Natural killer cell (primary cell): ENCODE results near the gene FGA. TPM values are rescaled to one million over a fixed set of nuclear protein-coding genes. Genes with fewer than 3 reads are reported as not detected.

Experiments used
- ATAC-seq, 3 donors: fragments of 150-1000 bp in 2 of 3; fragments of 200-7000 bp in 1 of 3; cut with Tn5 transposase; 1 replicate in 1 of 3; 2 replicates in 2 of 3; pipeline ENCODE4 v1.10.0; 2021; ENCODE audit warnings: mild to moderate bottlenecking in 2 of 3, moderate library complexity in 2 of 3
- DNase-seq, 2 donors: peaks; one replicate each; pipeline versions ENCODE4 v3.0.0 to v3.0.0-alpha.2; 2013 to 2021; ENCODE audit warnings: mixed read lengths in 1 of 2
- H3K27ac ChIP-seq: one replicate; pipeline ENCODE4 v1.5.1; 2013; ENCODE audit warnings: mild to moderate bottlenecking, low read length
- H3K27me3 ChIP-seq: one replicate; pipeline ENCODE4 v1.6.1; 2013; ENCODE audit warnings: low read length; ENCODE audit not compliant: control insufficient read depth, insufficient read depth
- H3K36me3 ChIP-seq: one replicate; pipeline ENCODE4 v1.6.1; 2013; ENCODE audit warnings: low read length; ENCODE audit not compliant: control insufficient read depth, insufficient read depth
- H3K4me1 ChIP-seq: one replicate; pipeline ENCODE4 v1.6.1; 2013; ENCODE audit warnings: low read length; ENCODE audit not compliant: control insufficient read depth, insufficient read depth
- H3K4me3 ChIP-seq: one replicate; pipeline ENCODE4 v1.5.1; 2013; ENCODE audit warnings: low read length
- H3K9me3 ChIP-seq: one replicate; pipeline ENCODE4 v1.6.1; 2013; ENCODE audit warnings: low read length; ENCODE audit not compliant: control insufficient read depth, insufficient read depth
- H3K27ac Mint-ChIP-seq, 2 donors: one replicate each; pipeline ENCODE4 v1.8.0; 2022; ENCODE audit warnings: mild to moderate bottlenecking in 2 of 2, mixed read lengths in 2 of 2, moderate library complexity in 1 of 2
- H3K27me3 Mint-ChIP-seq, 2 donors: one replicate each; pipeline ENCODE4 v1.8.0; 2022; ENCODE audit warnings: low read depth in 2 of 2, mixed read lengths in 2 of 2
- H3K36me3 Mint-ChIP-seq: one replicate; pipeline ENCODE4 v1.8.0; 2022; ENCODE audit warnings: mixed read lengths
- H3K4me1 Mint-ChIP-seq, 2 donors: one replicate each; pipeline ENCODE4 v1.8.0; 2022; ENCODE audit warnings: mixed read lengths in 2 of 2
- H3K4me3 Mint-ChIP-seq: one replicate; pipeline ENCODE4 v1.8.0; 2022; ENCODE audit warnings: mild to moderate bottlenecking, moderate library complexity, mixed read lengths
- H3K9me3 Mint-ChIP-seq, 2 donors: one replicate each; pipeline ENCODE4 v1.8.0; 2022; ENCODE audit warnings: mixed read lengths in 2 of 2
- CTCF ChIP-seq: fragments of 200-600 bp; IDR thresholded peaks from one replicate; pipeline ENCODE4 v1.8.0; 2022; ENCODE audit warnings: antibody characterized with exemption
- WGBS: methylation state at CpG from one replicate; pipeline ENCODE4 v1.1.7; 2013; ENCODE audit warnings: missing lambda C conversion rate; ENCODE audit not compliant: insufficient coverage; 5-methylcytosine and 5-hydroxymethylcytosine counted together
- intact Hi-C: fragments of 100-400 bp; cut with micrococcal nuclease; formaldehyde crosslinking; loops from one replicate; pipeline ENCODE4 v1.14.2; 2022
- total RNA-seq, 4 donors: library from RNA; stranded (reverse); fragments of 120-200 nt in 1 of 4; gene quantifications; one replicate each; pipeline versions ENCODE4 v1.2.3 to v1.2.4, GENCODE V29; 2013 to 2022

FGA gene
- total RNA-seq, 3 donors from 2014 or later (not counting 1 experiment from before 2014, with no cell fraction given), result not detected

GRCh38 chr4:154542271-154542879 lies 48.2 kb downstream of the FGA start:
- peaks cover 36% of the 10 kb centered on the region for H3K36me3 Mint-ChIP-seq

More at GRCh38 chr4:154542271-154542879, 48.2 kb downstream of the FGA start:
- Histone ChIP-seq H3K9me3 (no peaks in the 10 kb centered on the region), H3K27me3 (no peaks in the 10 kb centered on the region), H3K4me1 (no peaks in the 10 kb centered on the region), H3K4me3 (no peak overlapping the region), H3K27ac (no peak overlapping the region), H3K36me3 (peaks cover 96% of the 10 kb centered on the region)
- Mint-ChIP-seq H3K4me3 (no peak overlapping the region), H3K9me3 (no peaks in the 10 kb centered on the region), H3K4me1 (no peaks in the 10 kb centered on the region), H3K27me3 (no peaks in the 10 kb centered on the region), H3K27ac (no peak overlapping the region)
- WGBS, result 98% methylated on average over 2 of the region's 4 CpGs
- intact Hi-C loops, result no loop called here
- ATAC-seq (no peak), DNase-seq (no peak)
- no peak for TF ChIP-seq CTCF

Other genes with a start within 250 kb of the FGA start
- not detected for gene DCHS2, start 98.9 kb downstream of the FGA start, total RNA-seq
- gene PLRG1, start 40.3 kb downstream of the FGA start, total RNA-seq, result 10 to 100 TPM; 46.1 to 62.3 (median 54.6) TPM
- not detected for gene FGB, start 27.7 kb downstream of the FGA start, total RNA-seq
- gene FGG, start 21.9 kb upstream of the FGA start, total RNA-seq, result not detected
- gene LRAT, start 153.3 kb upstream of the FGA start, total RNA-seq, result not detected
- gene RBM46, start 190.5 kb upstream of the FGA start, total RNA-seq, result not detected